ENCODE measurements around the gene ZC3H14. TPM values are rescaled to one million over a fixed set of nuclear protein-coding genes. Genes with fewer than 3 reads are reported as not detected.
A peak's percentile ranks its signal among the peaks of the same experiment; 100 is the strongest.
"Not testable (repeated sequence)": the region's sequence is repeated elsewhere in the genome, so short reads cannot be mapped to it uniquely, and the experiment has no call there.

The ZC3H14 gene
- total RNA-seq, 1 donor from 2014 or later, result 92.7 TPM

DNA sequence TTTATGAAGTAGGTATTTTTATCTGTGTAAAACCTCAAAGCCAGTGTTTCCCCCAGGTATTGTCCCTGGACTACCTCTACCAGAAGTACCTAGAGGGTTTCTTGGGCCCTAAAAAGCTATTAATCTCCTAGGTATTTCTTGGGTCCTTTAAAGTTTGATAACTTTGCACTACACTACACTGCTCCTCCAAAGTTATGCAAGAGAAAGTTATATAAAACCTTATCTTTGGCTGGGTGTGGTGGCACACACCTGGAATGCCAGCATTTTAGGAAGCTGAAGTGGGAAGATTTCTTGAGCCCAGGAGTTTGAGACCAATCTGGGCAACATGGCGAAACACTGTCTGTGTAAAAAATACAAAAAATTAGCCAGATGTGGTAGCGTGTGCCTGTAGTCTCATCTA, 42.9 kb upstream of the ZC3H14 start:
- peaks cover 19% of the 10 kb centered on the region for H3K4me1 Mint-ChIP-seq
- DNase-seq (ENCODE audit: low read depth, low spot score), result no peak
- TF ChIP-seq, protein P1, sequence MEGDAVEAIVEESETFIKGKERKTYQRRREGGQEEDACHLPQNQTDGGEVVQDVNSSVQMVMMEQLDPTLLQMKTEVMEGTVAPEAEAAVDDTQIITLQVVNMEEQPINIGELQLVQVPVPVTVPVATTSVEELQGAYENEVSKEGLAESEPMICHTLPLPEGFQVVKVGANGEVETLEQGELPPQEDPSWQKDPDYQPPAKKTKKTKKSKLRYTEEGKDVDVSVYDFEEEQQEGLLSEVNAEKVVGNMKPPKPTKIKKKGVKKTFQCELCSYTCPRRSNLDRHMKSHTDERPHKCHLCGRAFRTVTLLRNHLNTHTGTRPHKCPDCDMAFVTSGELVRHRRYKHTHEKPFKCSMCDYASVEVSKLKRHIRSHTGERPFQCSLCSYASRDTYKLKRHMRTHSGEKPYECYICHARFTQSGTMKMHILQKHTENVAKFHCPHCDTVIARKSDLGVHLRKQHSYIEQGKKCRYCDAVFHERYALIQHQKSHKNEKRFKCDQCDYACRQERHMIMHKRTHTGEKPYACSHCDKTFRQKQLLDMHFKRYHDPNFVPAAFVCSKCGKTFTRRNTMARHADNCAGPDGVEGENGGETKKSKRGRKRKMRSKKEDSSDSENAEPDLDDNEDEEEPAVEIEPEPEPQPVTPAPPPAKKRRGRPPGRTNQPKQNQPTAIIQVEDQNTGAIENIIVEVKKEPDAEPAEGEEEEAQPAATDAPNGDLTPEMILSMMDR (conservative IDR thresholded peaks at IDR 0.05), result no peak
- no peak overlapping the region for H3K27ac Mint-ChIP-seq (ENCODE audit: unreplicated experiment)
- H3K9me3 Mint-ChIP-seq, result no peaks in the 10 kb centered on the region
- H3K36me3 Mint-ChIP-seq (ENCODE audit: low read depth), result peaks cover 9% of the 10 kb centered on the region
- H3K4me3 Mint-ChIP-seq, result no peak overlapping the region
- H3K27me3 Mint-ChIP-seq (ENCODE audit: low read depth), result no peaks in the 10 kb centered on the region

DNA sequence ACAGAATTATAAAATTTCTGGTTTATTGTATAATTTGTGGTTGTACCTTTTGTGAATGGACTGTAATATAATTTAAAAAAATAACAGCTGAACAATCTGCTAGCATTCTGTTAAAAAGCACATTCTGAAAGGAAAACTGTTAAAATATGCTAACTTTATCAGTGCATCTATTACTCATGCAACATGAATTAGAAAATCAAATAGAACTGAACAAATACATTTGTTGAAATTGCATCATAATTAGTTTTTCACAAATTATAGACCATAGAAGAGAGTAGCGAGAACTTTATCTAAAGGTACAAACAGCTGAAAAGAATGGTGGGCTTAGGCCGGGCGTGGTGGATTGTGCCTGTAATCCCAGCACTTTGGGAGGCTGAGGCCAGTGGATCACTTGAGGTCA, 41.0 kb upstream of the ZC3H14 start:
- Mint-ChIP-seq H3K4me1 (peaks cover 10% of the 10 kb centered on the region), H3K36me3 (ENCODE audit: low read depth) (peaks cover 15% of the 10 kb centered on the region), H3K9me3 (peaks cover 4% of the 10 kb centered on the region), H3K27ac (ENCODE audit: unreplicated experiment) (no peak overlapping the region), H3K4me3 (no peak overlapping the region), H3K27me3 (ENCODE audit: low read depth) (no peaks in the 10 kb centered on the region)
- no peak for DNase-seq (ENCODE audit: low read depth, low spot score)
- TF ChIP-seq, protein P1 (conservative IDR thresholded peaks at IDR 0.05), result no peak

DNA sequence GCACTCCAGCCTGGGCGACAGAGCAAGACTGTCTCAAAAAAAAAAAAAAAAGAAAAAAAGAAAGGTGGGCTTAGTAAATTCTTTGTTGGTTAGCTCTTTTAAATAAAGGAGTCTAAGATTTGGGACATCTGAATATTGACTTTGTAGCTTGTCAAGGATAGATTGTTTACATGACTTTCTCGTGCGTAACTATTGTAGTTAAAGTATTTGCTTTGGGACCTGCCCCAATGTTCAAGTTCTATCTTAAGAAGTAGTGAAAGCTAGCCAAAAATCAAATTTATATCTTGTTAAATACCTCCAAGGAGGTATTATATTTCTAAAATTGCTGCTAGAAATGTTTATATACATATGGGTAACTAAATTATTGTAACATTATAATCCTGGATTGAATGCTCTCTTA, 40.4 kb upstream of the ZC3H14 start:
- H3K27ac Mint-ChIP-seq (ENCODE audit: unreplicated experiment), result no peak overlapping the region
- peaks cover 20% of the 10 kb centered on the region for H3K36me3 Mint-ChIP-seq (ENCODE audit: low read depth)
- peaks cover 4% of the 10 kb centered on the region for H3K9me3 Mint-ChIP-seq
- DNase-seq (ENCODE audit: low read depth, low spot score), result no peak
- no peak overlapping the region for H3K4me3 Mint-ChIP-seq
- H3K27me3 Mint-ChIP-seq (ENCODE audit: low read depth), result no peaks in the 10 kb centered on the region
- TF ChIP-seq, protein P1 (conservative IDR thresholded peaks at IDR 0.05), result no peak
- peaks cover 4% of the 10 kb centered on the region for H3K4me1 Mint-ChIP-seq

DNA sequence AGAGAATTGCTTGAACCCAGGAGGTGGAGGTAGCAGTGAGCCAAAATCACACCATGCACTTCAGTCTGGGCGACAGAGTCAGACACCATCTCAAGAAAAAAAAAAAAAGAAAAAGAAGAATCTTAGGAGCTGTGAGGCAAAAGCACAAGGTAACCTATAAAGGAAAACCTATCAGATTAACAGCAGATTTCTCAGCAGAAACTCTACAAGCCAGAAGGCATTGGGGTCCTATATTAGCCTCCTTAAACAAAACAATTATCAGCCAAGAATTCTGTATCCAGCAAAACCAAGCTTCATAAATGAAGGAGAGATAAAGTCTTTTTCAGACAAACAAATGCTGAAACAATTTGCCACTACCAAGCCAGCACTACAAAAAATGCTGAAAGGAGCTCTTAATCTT, 32.9 kb upstream of the ZC3H14 start:
- Mint-ChIP-seq H3K36me3 (ENCODE audit: low read depth) (peaks cover 51% of the 10 kb centered on the region), H3K9me3 (peaks cover 13% of the 10 kb centered on the region)
- H3K4me3 Mint-ChIP-seq; H3K27ac Mint-ChIP-seq (ENCODE audit: unreplicated experiment); DNase-seq (ENCODE audit: low read depth, low spot score); H3K4me1 Mint-ChIP-seq; H3K27me3 Mint-ChIP-seq (ENCODE audit: low read depth): not testable (repeated sequence)

DNA sequence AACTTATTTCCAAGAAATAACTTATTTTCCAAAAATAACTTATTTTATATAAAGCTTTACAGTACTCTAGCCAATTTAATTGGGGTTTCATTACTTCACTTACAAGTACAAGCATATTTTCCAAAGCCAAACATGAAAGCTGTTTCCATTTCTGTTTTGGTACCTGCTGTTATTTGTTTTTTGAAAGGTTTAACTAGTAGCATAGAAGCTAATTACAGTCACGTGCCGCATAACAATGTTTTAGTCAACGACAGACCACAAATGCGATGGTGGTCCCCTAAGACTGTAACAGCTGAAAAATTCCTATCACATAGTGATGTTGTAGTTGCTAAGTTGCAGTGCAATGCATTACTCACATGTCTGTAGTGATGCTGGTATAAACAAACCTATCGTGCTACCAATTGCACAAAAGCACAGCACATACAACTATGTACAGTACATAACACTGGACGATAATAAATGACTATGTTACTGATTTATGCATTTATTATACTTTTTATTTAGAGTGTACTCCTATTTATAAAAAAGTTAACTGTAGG, 29.7 kb upstream of the ZC3H14 start:
- no peak overlapping the region for H3K27ac Mint-ChIP-seq (ENCODE audit: unreplicated experiment)
- TF ChIP-seq, protein P1 (conservative IDR thresholded peaks at IDR 0.05), result no peak
- peaks cover 9% of the 10 kb centered on the region for H3K9me3 Mint-ChIP-seq
- no peaks in the 10 kb centered on the region for H3K4me1 Mint-ChIP-seq
- no peak for DNase-seq (ENCODE audit: low read depth, low spot score)
- no peaks in the 10 kb centered on the region for H3K27me3 Mint-ChIP-seq (ENCODE audit: low read depth)
- H3K36me3 Mint-ChIP-seq (ENCODE audit: low read depth), result peaks cover 30% of the 10 kb centered on the region
- no peak overlapping the region for H3K4me3 Mint-ChIP-seq

DNA sequence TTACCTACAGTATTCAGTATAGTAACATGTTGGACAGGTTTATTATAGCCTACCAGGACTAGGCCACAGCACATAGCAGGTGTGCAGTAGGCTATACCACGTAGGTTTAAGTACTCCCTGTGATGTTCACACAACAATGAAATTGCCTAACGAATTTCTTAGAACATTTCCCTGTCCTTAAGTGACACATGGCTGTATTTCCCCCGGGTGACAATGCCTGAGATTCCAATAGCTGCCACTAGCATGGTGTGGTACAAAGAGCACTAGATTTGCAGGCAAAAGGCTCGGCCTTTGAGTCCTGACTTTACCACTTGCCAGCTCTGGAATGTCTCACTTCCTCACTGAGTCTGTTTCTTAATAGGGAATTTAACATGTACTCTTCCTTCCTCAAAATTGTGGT, 27.7 kb upstream of the ZC3H14 start:
- DNase-seq (ENCODE audit: low read depth, low spot score), result no peak
- Mint-ChIP-seq H3K4me3 (no peak overlapping the region), H3K36me3 (ENCODE audit: low read depth) (peaks cover 13% of the 10 kb centered on the region), H3K27me3 (ENCODE audit: low read depth) (no peaks in the 10 kb centered on the region), H3K4me1 (no peaks in the 10 kb centered on the region), H3K27ac (ENCODE audit: unreplicated experiment) (no peak overlapping the region), H3K9me3 (peaks cover 6% of the 10 kb centered on the region)
- TF ChIP-seq, protein P1 (conservative IDR thresholded peaks at IDR 0.05), result peak; percentile 37
